Activated T-cell treated with anti-CD3 and anti-CD28 coated beads for 48 hours (primary cell): ENCODE results near the gene DUX4.
"Not testable (repeated sequence)": the region's sequence is repeated elsewhere in the genome, so short reads cannot be mapped to it uniquely, and the experiment has no call there.

ENCODE experiments used
- DNase-seq: peaks from one replicate; pipeline ENCODE4 v3.0.0-alpha.2; 2020; ENCODE audit warnings: low read depth

The DUX4 gene

DNA sequence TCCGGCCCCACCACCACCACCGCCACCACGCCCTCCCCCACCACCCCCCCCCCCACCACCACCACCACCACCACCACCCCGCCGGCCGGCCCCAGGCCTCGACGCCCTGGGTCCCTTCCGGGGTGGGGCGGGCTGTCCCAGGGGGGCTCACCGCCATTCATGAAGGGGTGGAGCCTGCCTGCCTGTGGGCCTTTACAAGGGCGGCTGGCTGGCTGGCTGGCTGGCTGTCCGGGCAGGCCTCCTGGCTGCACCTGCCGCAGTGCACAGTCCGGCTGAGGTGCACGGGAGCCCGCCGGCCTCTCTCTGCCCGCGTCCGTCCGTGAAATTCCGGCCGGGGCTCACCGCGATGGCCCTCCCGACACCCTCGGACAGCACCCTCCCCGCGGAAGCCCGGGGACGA lies at the start of gene DUX4:
DUX4 (plus strand) TSS at position 347 of the 400 bp plus-strand sequence; CDS start at position 347, 0 bp downstream.
- DNase-seq: not testable (repeated sequence)

DNA sequence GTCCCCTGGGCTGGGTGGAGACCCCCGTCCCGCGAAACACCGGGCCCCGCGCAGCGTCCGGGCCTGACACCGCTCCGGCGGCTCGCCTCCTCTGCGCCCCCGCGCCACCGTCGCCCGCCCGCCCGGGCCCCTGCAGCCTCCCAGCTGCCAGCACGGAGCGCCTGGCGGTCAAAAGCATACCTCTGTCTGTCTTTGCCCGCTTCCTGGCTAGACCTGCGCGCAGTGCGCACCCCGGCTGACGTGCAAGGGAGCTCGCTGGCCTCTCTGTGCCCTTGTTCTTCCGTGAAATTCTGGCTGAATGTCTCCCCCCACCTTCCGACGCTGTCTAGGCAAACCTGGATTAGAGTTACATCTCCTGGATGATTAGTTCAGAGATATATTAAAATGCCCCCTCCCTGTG lies 1.9 kb downstream of the DUX4 start:
- DNase-seq: not testable (repeated sequence)

DNA sequence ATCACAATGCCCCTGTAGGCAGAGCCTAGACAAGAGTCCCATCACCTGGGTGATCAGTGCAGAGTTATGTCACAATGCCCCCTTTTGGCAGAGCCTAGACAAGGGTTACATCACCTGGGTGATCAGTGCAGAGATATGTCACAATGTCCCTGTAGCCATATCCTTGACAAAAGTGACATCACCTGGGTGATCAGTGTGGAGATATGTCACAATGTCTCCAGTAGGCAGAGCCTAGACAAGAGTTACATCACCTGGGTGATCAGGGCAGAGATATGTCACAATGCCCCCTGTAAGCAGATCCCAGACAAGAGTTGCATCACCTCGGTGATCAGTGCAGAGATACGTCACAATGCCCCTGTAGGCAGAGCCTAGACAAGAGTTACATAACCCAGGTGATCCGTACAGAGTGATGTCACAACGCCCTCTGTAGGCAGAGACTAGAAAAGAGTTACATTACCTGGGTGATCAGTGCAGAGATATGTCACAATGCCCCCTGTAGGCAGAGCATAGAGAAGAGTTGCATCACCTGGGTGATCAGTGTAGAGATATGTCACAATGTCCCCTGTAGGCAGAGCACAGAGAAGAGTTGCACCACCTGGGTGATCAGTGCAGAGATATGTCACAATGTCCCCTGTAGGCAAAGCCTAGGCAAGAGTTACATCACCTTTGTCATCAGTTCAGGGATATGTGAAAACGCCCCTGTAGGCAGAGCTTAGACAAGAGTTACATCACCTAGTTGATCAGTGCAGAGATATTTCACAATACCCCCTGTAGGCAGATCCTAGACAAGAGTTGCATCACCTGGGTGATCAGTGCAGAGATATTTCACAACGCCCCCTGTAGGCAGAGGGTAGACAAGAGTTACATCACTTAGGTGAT lies 4.4 kb downstream of the DUX4 start:
- not testable (repeated sequence) for DNase-seq

DNA sequence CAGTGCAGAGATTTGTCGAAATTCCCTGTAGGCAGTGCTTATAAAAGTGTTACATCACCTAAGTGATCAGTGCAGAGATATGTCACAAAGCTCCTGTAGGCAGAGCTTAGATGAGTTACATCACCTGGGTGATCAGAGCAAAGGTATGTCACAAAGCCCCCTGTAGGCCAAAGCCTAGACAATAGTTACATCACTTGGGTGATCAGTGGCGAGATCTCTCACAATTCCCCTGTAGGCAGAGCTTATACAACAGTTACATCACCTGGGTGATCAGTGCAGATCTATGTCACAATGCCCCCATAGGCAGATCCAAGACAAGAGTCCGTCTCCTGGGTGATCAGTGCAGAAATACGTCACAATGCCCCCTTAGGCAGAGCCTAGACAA lies 5.0 kb downstream of the DUX4 start:
- DNase-seq: not testable (repeated sequence)

DNA sequence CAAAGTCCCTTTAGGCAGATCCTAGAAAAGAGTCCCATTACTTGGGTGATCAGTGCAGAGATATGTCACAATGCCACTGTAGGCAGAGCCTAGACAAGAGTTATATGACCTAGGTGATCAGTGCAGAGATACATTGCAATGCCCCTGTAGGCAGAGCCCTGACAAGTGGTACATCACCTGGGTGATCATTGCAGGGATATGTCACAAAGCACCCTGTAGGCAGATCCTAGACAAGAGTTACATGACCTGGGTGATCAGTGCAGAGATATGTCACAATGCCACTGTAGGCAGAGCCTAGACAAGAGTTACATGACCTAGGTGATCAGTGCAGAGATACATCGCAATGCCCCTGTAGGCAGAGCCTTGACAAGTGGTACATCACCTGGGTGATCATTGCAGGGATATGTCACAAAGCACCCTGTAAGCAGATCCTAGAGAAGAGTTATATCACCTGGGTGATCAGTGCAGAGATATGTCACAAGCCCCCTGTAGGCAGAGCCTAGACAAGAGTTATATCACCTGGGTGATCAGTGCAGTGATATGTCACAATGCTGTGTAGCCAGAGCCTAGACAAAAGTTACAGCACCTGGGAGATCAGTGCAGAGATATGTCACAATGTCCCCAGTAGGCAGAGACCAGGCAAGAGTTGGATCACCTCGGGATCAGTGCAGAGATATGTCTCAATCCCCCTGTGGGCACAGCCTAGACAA lies 5.6 kb downstream of the DUX4 start:
- DNase-seq: not testable (repeated sequence)

DNA sequence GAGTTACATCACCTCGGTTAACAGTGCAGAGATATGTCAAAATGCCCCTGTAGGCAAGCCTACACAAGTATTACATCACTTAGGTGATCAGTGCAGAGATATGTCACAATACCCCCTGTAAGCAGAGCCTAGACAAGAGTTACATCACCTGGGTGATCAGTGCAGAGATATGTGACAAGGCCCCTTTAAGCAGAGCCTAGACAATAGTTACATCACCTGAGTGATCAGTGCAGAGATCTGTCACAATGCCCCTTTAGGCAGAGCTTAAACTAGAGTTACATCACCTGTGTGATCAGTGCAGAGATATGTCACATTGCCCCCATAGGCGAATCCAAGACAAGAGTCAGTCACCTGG lies 6.1 kb downstream of the DUX4 start:
- not testable (repeated sequence) for DNase-seq

DNA sequence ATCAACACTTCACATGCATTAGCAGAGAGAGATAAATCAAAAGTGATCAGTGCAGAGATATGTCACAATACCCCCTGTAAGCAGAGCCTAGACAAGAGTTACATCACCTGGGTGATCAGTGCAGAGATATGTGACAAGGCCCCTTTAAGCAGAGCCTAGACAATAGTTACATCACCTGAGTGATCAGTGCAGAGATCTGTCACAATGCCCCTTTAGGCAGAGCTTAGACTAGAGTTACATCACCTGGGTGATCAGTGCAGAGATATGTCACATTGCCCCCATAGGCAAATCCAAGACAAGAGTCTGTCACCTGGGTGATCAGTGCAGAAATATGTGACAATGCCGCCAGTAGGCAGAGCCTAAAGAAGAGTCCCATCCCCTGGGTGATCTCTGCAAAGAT lies 7.4 kb downstream of the DUX4 start:
- DNase-seq: not testable (repeated sequence)

DNA sequence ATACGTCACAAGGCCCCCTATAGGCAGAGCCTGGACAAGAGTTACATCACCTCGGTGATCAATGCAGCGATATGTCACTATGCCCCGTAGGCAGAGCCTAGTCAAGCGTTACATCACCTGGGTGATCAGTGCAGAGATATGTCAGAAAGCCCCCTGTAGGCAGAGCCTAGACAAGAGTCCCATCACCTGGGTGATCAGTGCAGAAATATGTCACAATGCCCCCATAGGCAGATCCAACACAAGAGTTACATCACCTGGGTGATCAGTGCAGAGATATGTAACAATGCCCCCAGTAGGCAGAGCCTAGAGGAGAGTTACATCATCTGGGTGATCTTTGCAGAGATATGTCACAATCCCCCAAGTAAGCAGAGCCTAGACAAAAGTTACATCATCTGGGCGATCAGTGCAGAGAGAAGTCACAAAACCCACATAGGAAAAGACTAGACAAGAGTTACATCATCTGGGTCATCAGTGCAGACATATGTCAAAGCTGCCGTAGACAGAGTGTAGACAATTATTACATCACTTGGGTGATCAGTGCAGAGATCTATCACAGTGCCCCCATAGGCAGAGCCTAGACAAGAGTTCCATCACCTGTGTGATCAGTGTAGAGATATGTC lies 8.0 kb downstream of the DUX4 start:
- DNase-seq: not testable (repeated sequence)

DNA sequence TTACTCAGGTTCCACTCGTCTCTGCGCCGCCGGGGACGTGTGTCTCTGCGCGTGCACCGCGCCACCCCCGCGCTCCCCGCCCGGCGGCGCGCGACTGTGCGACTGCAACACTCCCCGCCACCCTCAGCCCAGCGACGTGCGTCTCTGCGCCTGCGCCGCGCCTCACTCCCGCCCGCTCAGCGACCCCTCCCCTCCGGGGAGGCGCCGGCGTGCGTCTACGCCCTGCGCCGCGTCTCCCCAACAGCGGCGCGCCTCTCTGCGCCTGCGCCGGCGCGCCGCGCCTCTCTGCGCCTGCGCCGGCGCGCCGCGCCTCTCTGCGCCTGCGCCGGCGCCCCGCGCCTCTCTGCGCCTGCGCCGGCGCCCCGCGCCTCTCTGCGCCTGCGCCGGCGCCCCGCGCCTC lies 29.9 kb downstream of the DUX4 start:
- DNase-seq: not testable (repeated sequence)
